GM19397 (cell line): ENCODE results near the gene ARID3B.
"Not testable (repeated sequence)": the region's sequence is repeated elsewhere in the genome, so short reads cannot be mapped to it uniquely, and the experiment has no call there.

ENCODE experiments used
- ATAC-seq: cut with Tn5 transposase; IDR thresholded peaks from one replicate; pipeline ENCODE4 v1.9.1; 2021; ENCODE audit warnings: mild to moderate bottlenecking, moderate library complexity; ENCODE audit not compliant: unreplicated experiment

ARID3B gene

GRCh38 chr15:74564182-74564581 is 23.2 kb downstream of the ARID3B start:
- no peak for ATAC-seq

DNA sequence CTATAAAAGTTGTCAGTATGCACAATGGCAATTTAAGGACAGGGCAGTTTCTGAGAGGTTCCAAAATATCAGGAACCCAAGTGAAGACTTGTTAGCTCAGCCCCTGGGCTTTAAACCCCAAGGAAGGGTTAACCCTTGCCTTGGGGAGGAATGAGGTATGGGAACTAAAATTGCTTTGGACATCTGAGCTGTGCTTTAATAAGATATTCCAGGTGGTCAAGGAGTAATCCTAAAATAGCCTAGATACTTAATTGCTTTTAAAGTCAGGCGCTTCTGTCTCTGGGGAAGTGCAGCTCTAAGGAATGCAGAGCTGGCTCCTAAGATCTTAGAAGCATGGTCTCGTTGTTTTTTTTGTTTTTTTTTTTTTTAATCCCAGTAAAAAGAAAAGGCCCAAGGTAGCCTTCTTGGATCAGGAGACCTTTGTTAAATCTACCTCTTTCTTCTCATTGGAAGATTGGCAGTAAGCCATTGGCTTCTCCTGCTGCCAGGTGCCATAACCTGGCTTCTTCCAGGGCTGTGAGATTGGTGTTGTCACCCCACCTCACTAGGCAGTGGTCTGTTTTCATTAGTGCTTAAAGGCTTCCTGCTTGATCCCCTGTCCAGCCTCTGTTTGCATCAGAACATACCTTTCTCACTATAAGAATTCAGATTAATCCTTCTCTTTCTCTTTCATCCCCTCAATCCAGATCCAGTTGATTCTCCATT is 24.5 kb downstream of the ARID3B start:
- no peak for ATAC-seq

DNA sequence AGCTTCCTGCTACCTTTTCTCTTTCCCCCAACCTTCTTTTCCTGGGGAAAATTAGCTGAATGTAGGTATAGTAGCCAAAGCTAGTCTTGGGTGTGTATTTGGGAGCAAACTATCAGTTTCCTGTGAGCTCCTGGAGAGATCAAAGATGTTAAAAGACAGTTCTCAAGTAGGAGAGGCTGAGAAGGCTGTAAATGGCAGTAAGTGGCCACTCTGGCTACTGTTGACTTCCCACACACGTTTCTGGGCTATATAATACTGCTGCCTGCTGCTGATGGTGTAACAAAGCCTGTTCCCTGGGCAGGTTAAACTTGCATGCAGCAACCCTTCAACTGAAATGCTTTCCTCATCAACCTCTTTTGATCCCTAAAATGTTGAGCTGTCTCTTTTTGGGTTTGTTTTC is 27.6 kb downstream of the ARID3B start:
- no peak for ATAC-seq

- ATAC-seq = no peak
These were observed 28.7 kb downstream of the ARID3B start for GRCh38 chr15:74569731-74570070.

DNA sequence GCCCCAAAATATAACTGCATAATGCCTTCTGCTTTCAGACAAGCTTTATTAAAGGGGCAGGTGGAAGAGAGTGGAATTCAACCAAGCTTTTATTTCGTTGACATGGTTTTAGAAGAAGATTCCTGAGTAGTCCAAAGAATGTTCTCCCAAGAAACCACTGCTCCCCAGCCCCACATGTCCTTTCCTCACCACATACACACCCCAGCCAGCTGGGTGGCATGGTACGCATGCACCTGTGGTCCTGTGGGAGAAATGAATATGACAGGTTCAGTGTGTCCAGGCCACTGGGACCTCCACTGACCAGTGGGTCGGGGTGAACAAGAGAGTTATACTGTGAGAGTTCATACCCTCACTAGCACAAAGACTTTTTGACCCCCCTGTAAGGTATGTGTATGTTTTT is 30.2 kb downstream of the ARID3B start:
- ATAC-seq = no peak

GRCh38 chr15:74573987-74574386 is 33.0 kb downstream of the ARID3B start:
- ATAC-seq = no peak

DNA sequence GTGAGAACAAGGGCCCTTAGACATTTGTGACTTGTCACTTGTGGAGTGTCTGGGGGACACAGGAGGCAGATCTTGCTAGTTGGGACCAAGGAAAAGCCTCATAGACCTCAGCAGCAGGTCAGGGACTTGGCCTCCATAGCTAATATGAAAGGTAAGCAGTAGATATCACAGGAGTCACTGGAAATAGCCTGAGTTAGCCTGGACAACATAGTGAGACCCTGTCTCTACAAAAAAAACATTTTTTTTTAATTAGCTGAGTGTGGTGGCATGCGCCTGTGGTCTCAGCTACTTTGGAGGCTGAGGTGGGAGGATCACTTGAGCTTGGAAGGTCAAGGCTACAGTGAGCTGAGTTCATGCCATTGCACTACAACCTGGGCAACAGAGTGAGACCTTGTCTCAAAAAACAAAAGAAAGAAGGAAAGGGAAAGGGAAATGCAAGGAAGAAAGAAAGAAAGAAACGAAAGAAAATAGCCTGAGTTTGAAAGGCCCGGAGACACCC is 37.5 kb downstream of the ARID3B start:
- no peak for ATAC-seq

DNA sequence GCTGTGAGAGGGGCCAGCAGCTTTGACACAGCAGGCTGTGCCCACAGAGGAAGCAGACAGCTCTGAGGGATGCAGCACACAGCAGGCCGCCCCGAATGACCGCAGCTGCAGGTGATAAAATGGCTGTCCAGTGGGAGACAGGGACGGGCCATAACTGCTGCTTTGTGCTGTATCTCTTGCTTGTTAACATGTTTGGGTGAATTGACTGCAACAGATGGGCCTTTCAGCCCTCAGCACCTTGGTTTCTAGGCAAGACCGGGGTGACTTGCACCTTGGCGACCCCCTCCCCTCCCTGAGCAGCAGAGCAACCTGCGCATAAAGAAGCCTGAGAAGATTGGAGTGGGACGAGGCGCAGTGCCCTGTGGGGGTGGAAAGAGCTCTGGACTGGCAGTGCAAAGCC is 38.0 kb downstream of the ARID3B start:
- no peak for ATAC-seq

- ATAC-seq = no peak
These were observed 39.7 kb downstream of the ARID3B start for GRCh38 chr15:74580538-74581350.

- no peak for ATAC-seq
These were observed 43.2 kb downstream of the ARID3B start for GRCh38 chr15:74584204-74584603.

GRCh38 chr15:74584779-74585178 is 43.8 kb downstream of the ARID3B start:
- ATAC-seq = no peak

GRCh38 chr15:74585191-74585590 is 44.2 kb downstream of the ARID3B start:
- ATAC-seq = no peak

DNA sequence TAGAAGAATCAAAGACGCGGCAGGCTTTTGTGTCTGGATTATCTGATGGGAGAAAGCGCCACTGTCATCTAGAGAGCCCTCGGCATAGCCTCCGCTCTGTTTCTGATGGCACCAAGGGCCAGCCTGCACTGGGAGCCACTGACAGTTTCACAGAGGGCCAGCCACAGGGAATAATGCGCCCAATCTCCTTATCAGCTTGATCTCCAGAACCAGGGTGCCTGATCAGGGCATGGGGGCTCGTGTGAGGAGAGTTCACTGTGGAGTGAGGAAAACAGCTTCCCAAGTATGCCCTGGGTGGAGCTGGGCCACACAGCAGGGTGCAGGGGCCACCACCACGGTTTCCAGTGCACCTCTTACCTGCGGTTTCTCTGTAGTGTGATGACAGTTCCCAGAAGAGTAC is 44.8 kb downstream of the ARID3B start:
- no peak for ATAC-seq

DNA sequence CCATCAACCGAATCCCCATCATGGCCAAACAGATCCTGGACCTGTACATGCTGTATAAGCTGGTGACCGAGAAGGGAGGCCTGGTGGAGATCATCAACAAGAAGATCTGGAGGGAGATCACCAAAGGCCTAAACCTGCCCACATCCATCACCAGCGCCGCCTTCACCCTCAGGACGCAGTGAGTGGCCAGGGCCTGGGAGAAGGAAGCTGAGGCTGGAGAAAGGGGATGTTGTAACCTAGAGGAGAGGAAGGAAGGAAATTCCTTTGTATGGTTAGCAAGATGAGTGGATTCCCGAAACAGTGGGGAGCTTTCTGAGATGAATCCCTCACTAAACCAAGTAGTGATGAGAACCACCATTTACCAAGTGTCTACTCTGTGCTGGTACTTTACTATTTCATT is 48.8 kb downstream of the ARID3B start:
- ATAC-seq = no peak

GRCh38 chr15:74592222-74592621 is 51.2 kb downstream of the ARID3B start:
- no peak for ATAC-seq

DNA sequence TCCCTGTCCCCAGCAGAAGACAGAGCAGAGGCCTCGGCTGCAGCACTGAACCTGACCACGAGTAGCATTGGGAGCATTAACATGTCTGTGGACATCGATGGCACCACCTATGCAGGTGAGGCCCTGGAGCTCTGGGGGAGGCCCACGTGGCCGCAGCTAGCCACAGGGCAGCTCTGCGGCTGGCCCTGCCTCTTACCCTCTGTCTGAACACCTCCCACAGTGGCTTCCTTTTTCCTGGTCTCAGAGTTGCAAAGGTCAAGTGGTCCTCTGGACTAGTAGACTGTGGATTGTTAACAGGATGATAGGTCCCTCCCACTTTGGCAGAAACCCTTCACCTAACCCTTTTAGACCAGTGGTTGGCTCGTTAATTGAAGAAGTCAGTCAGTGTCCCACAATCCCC is 52.1 kb downstream of the ARID3B start:
- ATAC-seq = no peak

- no peak for ATAC-seq
These were observed 53.4 kb downstream of the ARID3B start for GRCh38 chr15:74594455-74594854.

GRCh38 chr15:74595271-74595670 is 54.3 kb downstream of the ARID3B start:
- no peak for ATAC-seq

GRCh38 chr15:74596736-74597135 is 55.7 kb downstream of the ARID3B start:
- ATAC-seq = not testable (repeated sequence)

- not testable (repeated sequence) for ATAC-seq
These were observed 56.2 kb downstream of the ARID3B start for GRCh38 chr15:74597146-74597705.

DNA sequence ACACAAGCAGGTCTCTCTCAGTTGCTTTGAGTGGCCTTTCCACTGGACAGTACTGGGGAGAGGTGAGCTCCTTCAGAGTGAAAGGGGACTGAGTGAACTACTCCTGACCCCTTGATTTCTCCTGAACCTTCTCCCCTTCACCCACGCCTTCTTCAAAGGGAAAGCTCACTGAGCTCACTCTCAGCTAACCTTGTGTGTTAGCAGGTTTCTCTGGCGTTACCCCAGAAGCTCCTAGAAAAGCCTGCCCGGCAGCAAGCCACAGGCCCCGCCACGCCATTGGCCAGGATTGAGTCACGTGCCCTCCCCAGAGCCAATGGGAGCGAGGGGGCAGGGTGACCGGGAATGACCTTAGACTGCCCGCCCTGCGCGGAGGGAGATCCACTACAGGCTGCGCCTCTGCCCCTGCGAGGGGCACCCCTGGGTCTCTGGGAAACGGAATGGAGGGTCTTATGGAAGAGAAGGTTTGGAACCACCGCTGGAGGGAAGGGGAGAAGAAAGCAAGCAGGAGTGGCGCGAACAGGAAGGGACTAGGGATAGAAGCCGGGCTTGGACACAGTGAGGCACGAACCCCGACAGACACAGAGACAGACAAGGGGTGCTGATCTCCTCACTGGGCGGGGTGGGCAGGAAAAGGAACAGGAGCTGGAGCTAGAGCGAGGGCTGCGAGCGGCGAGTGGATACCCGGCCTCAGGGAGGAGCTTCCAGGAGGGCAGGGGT is 57.3 kb downstream of the ARID3B start:
- peak; percentile 80 for ATAC-seq
